K562 (cell line): ENCODE data around the gene TEX14. TPM values are rescaled to one million over a fixed set of nuclear protein-coding genes. Genes with fewer than 3 reads are reported as not detected.

Experiments
- HMGN3 ChIP-seq: IDR thresholded peaks from 2 replicates; pipeline ENCODE4 v1.6.1; 2011; ENCODE audit warnings: borderline replicate concordance, low read depth, mild to moderate bottlenecking, mixed read lengths, low read length; ENCODE audit not compliant: insufficient read length; ENCODE audit errors: extremely low read depth
- JUNB ChIP-seq: fragments of 450-650 bp; formaldehyde crosslinking; conservative IDR thresholded peaks from 2 replicates; pipeline ENCODE4 v1.4.0; 2020; ENCODE audit warnings: mild to moderate bottlenecking
- NFIC ChIP-seq: fragments of 450-650 bp; IDR thresholded peaks from 2 replicates; pipeline ENCODE4 v1.6.1; 2017; ENCODE audit warnings: mild to moderate bottlenecking, inconsistent platforms
- NRF1 ChIP-seq, 2 experiments: fragments of 450-650 bp; IDR thresholded peaks in 1 of 2; conservative IDR thresholded peaks in 1 of 2; 2 replicates each; pipeline ENCODE4 v1.6.1; 2014; ENCODE audit warnings: mild to moderate bottlenecking in 2 of 2
- POLR2AphosphoS5 ChIP-seq: IDR thresholded peaks from 2 replicates; pipeline ENCODE4 v1.6.1; 2011; ENCODE audit warnings: mild to moderate bottlenecking, low read depth, low read length, moderate library complexity; ENCODE audit not compliant: control insufficient read depth, insufficient read depth
- POLR3A ChIP-seq: IDR thresholded peaks from 2 replicates; pipeline ENCODE4 v1.6.1; 2011; ENCODE audit warnings: borderline replicate concordance, mild to moderate bottlenecking, moderate library complexity; ENCODE audit not compliant: insufficient read length, insufficient read depth; ENCODE audit errors: extremely low read depth
- ZC3H4 ChIP-seq: sonication (generic); formaldehyde crosslinking; IDR thresholded peaks from 2 replicates; pipeline ENCODE4 v1.9.0; 2021; ENCODE audit warnings: missing genetic modification reagents, borderline replicate concordance
- ZNF274 ChIP-seq: IDR thresholded peaks from 2 replicates; pipeline ENCODE4 v1.6.1; 2011; ENCODE audit warnings: low read depth, mild to moderate bottlenecking, low read length, moderate library complexity, borderline replicate concordance
- ZNF609 ChIP-seq: sonication (generic); formaldehyde crosslinking; IDR thresholded peaks from 2 replicates; pipeline ENCODE4 v1.8.1; 2023; ENCODE audit warnings: missing genetic modification reagents, mild to moderate bottlenecking, borderline replicate concordance
- ZNF639 ChIP-seq, 2 experiments: fragments of 200-800 bp in 1 of 2; sonication (Bioruptor generic) in 1 of 2; sonication (generic) in 1 of 2; formaldehyde crosslinking in 1 of 2; IDR thresholded peaks in 1 of 2; conservative IDR thresholded peaks in 1 of 2; 2 replicates each; pipeline versions ENCODE4 v1.5.0 to v1.6.1; 2016 to 2020; ENCODE audit warnings: missing compliant biosample characterization in 1 of 2, missing genetic modification characterization in 1 of 2, missing genetic modification reagents in 1 of 2
- ZNF780A ChIP-seq: fragments of 250-450 bp; sonication (Bioruptor Pico); IDR thresholded peaks from 2 replicates; pipeline ENCODE4 v1.5.0; 2021; ENCODE audit warnings: mild to moderate bottlenecking
- polyA plus RNA-seq, 8 experiments: library from polyadenylated mRNA; depleted of rRNA in 4 of 8; stranded (reverse) in 5 of 8; unstranded in 3 of 8; fragments of >200 nt; fragmentation: Nextera tagmentation in 2 of 8; fragmentation: Illumina TruSeq in 1 of 8; extraction: Ambion mirVana in 2 of 8; extraction: Trizol in 1 of 8; gene quantifications; 2 replicates each; pipeline versions ENCODE4 v1.2.1 to v1.2.3, GENCODE V29; 2011 to 2014; ENCODE audit warnings: inconsistent platforms in 1 of 8, missing spikeins in 1 of 8
- total RNA-seq, 7 experiments: library from RNA; depleted of rRNA in 6 of 7; stranded (reverse); fragments of >200 nt in 6 of 7; fragmentation: Illumina TruSeq in 2 of 7; extraction: Trizol in 2 of 7; gene quantifications; 2 replicates each; pipeline versions ENCODE4 v1.2.1 to v1.2.3, GENCODE V29; 2011 to 2021; ENCODE audit warnings: low replicate concordance in 1 of 7
- TF ChIP-seq, protein P1 (sequence below), 2 experiments: fragments of 250-450 bp in 1 of 2; fragments of 450-650 bp in 1 of 2; sonication (Bioruptor Pico) in 1 of 2; IDR thresholded peaks; 2 replicates each; pipeline versions ENCODE4 v1.6.1 to v1.8.0; 2016 to 2021; ENCODE audit warnings: mild to moderate bottlenecking in 2 of 2, moderate library complexity in 2 of 2, missing compliant biosample characterization in 1 of 2, missing genetic modification characterization in 1 of 2
- TF ChIP-seq, protein P2 (sequence below): fragments of 250-450 bp; sonication (Bioruptor Pico); IDR thresholded peaks from 2 replicates; pipeline ENCODE4 v1.6.1; 2021; ENCODE audit warnings: mild to moderate bottlenecking
- TF ChIP-seq, protein P3 (sequence below): sonication (generic); formaldehyde crosslinking; IDR thresholded peaks from 2 replicates; pipeline ENCODE4 v1.8.1; 2023; ENCODE audit warnings: mild to moderate bottlenecking, missing genetic modification reagents

TEX14 gene
- total and polyA plus RNA-seq, 9 of the 15 experiments (the other 6 are each of a cell fraction or from before 2014, with no cell fraction given): 0.05 to 0.12 (median 0.09) TPM; not detected in 1

- TF ChIP-seq ZNF609 (CRISPR knock-in tag) (no peak), NRF1 (conservative IDR thresholded peaks at IDR 0.05 in 1 of 2, IDR thresholded peaks at IDR 0.05 in 1 of 2) (peak; percentile 79 to 85), ZC3H4 (CRISPR knock-in tag) (no peak), JUNB (CRISPR knock-in tag) (no peak), POLR3A (no peak), POLR2AphosphoS5 (peak; percentile 63; the same call in 1 of the 2 replicates), ZNF639 (CRISPR knock-in tag; conservative IDR thresholded peaks at IDR 0.05 in 1 of 2, IDR thresholded peaks at IDR 0.05 in 1 of 2) (0 out of 4 replicates have a peak, but pooled peaks of 1 of the 2 experiments have one; percentile 52), ZNF274 (no peak), NFIC (no peak; the same call in 1 of the 2 replicates), ZNF780A (CRISPR knock-in tag) (no peak), HMGN3 (peak; percentile 20)
- TF ChIP-seq, protein P1, sequence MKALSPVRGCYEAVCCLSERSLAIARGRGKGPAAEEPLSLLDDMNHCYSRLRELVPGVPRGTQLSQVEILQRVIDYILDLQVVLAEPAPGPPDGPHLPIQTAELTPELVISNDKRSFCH (CRISPR knock-in tag; IDR thresholded peaks at IDR 0.05): no peak
- TF ChIP-seq, protein P1 (tag; IDR thresholded peaks at IDR 0.05): peak; percentile 33; the same call in 1 of the 2 replicates
- TF ChIP-seq, protein P2, sequence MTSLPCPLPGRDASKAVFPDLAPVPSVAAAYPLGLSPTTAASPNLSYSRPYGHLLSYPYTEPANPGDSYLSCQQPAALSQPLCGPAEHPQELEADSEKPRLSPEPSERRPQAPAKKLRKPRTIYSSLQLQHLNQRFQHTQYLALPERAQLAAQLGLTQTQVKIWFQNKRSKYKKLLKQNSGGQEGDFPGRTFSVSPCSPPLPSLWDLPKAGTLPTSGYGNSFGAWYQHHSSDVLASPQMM (CRISPR knock-in tag): no peak
- TF ChIP-seq, protein P3, sequence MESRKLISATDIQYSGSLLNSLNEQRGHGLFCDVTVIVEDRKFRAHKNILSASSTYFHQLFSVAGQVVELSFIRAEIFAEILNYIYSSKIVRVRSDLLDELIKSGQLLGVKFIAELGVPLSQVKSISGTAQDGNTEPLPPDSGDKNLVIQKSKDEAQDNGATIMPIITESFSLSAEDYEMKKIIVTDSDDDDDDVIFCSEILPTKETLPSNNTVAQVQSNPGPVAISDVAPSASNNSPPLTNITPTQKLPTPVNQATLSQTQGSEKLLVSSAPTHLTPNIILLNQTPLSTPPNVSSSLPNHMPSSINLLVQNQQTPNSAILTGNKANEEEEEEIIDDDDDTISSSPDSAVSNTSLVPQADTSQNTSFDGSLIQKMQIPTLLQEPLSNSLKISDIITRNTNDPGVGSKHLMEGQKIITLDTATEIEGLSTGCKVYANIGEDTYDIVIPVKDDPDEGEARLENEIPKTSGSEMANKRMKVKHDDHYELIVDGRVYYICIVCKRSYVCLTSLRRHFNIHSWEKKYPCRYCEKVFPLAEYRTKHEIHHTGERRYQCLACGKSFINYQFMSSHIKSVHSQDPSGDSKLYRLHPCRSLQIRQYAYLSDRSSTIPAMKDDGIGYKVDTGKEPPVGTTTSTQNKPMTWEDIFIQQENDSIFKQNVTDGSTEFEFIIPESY (CRISPR knock-in tag): no peak
These were observed 173.8 kb downstream of the TEX14 start (continued) for GRCh38 chr17:58517928-58518609.
